GM19240 (cell line): ENCODE data around the gene NRP2.
A peak's percentile ranks its signal among the peaks of the same experiment; 100 is the strongest.

Experiments used
- DNase-seq: peaks from one replicate; pipeline ENCODE4 v3.0.0; 2011; ENCODE audit warnings: low spot score; ENCODE audit not compliant: insufficient read length

The NRP2 gene

GRCh38 chr2:205771666-205772065, 89.4 kb downstream of the NRP2 start:
- no peak for DNase-seq

- DNase-seq: no peak
Measured at GRCh38 chr2:205772983-205773382, 90.7 kb downstream of the NRP2 start.

- no peak for DNase-seq
Measured at GRCh38 chr2:205773989-205774388, 91.7 kb downstream of the NRP2 start.

GRCh38 chr2:205775097-205775877, 93.0 kb downstream of the NRP2 start:
- DNase-seq: no peak

GRCh38 chr2:205776139-205776538, 93.8 kb downstream of the NRP2 start:
- peak; percentile 19 for DNase-seq

- no peak for DNase-seq
Measured at GRCh38 chr2:205776720-205777119, 94.4 kb downstream of the NRP2 start.

- no peak for DNase-seq
Measured at GRCh38 chr2:205778356-205778755, 96.1 kb downstream of the NRP2 start.

GRCh38 chr2:205780645-205781044, 98.3 kb downstream of the NRP2 start:
- no peak for DNase-seq

GRCh38 chr2:205781244-205781931, 99.1 kb downstream of the NRP2 start:
- no peak for DNase-seq

- DNase-seq: no peak
Measured at GRCh38 chr2:205782941-205783340, 100.6 kb downstream of the NRP2 start.

GRCh38 chr2:205783872-205784499, 101.7 kb downstream of the NRP2 start:
- no peak for DNase-seq

GRCh38 chr2:205785507-205786260, 103.4 kb downstream of the NRP2 start:
- no peak for DNase-seq

GRCh38 chr2:205786976-205787375, 104.7 kb downstream of the NRP2 start:
- DNase-seq: no peak

GRCh38 chr2:205787761-205788160, 105.5 kb downstream of the NRP2 start:
- no peak for DNase-seq

GRCh38 chr2:205789906-205790305, 107.6 kb downstream of the NRP2 start:
- DNase-seq: no peak

- DNase-seq: no peak
Measured at GRCh38 chr2:205792908-205793307, 110.6 kb downstream of the NRP2 start.

- DNase-seq: no peak
Measured at GRCh38 chr2:205796805-205797313, 114.6 kb downstream of the NRP2 start.

- DNase-seq: no peak
Measured at GRCh38 chr2:205797866-205798265, 115.6 kb downstream of the NRP2 start.

GRCh38 chr2:205800224-205800623, 117.9 kb downstream of the NRP2 start:
- no peak for DNase-seq

GRCh38 chr2:205800773-205801172, 118.5 kb downstream of the NRP2 start:
- DNase-seq: no peak

- no peak for DNase-seq
Measured at GRCh38 chr2:205802065-205802464, 119.8 kb downstream of the NRP2 start.
